ENCODE data around the gene EFNA2.

DNA sequence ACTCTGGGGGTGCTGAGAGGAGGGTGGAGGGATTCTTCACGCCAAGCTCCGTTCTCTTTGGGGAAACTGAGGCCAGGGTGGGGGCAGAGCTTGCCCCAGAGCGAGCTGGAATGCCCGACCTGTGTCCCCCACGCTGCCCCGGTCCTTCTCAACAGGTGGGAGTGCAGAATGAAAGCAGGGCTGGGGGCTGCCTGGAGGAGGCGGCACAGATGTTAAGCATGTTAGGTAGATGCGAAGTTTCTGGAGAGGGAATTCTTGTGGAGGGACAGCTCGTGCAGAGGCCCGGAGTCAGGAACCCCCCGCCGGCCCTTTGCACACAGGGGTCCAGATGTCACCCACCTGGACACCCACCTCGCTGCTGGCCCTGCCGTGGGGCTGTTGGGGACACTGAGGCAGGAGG is 9.0 kb downstream of the EFNA2 start:
- TF ChIP-seq EP300 (IDR thresholded peaks at IDR 0.05), result no peak
- TF ChIP-seq, protein P1, sequence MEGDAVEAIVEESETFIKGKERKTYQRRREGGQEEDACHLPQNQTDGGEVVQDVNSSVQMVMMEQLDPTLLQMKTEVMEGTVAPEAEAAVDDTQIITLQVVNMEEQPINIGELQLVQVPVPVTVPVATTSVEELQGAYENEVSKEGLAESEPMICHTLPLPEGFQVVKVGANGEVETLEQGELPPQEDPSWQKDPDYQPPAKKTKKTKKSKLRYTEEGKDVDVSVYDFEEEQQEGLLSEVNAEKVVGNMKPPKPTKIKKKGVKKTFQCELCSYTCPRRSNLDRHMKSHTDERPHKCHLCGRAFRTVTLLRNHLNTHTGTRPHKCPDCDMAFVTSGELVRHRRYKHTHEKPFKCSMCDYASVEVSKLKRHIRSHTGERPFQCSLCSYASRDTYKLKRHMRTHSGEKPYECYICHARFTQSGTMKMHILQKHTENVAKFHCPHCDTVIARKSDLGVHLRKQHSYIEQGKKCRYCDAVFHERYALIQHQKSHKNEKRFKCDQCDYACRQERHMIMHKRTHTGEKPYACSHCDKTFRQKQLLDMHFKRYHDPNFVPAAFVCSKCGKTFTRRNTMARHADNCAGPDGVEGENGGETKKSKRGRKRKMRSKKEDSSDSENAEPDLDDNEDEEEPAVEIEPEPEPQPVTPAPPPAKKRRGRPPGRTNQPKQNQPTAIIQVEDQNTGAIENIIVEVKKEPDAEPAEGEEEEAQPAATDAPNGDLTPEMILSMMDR (IDR thresholded peaks at IDR 0.05), result no peak
